Nephron (organoid): ENCODE measurements around the gene EGLN1.
A peak's percentile ranks its signal among the peaks of the same experiment; 100 is the strongest.

Source experiments
- H3K27ac Mint-ChIP-seq, 3 experiments: 2 replicates each; pipeline ENCODE4 v1.8.0; 2020; ENCODE audit warnings: mixed read lengths in 3 of 3, mild to moderate bottlenecking in 2 of 3, moderate library complexity in 1 of 3
- H3K27me3 Mint-ChIP-seq: 2 replicates; pipeline ENCODE4 v1.8.0; 2021; ENCODE audit warnings: low read depth, mild to moderate bottlenecking, moderate library complexity, mixed read lengths
- H3K36me3 Mint-ChIP-seq: 2 replicates; pipeline ENCODE4 v1.8.0; 2020; ENCODE audit warnings: low read depth, mixed read lengths
- H3K4me1 Mint-ChIP-seq: 2 replicates; pipeline ENCODE4 v1.8.0; 2020; ENCODE audit warnings: mixed read lengths
- H3K4me3 Mint-ChIP-seq, 3 experiments: 2 replicates each; pipeline ENCODE4 v1.8.0; 2020; ENCODE audit warnings: mild to moderate bottlenecking in 3 of 3, mixed read lengths in 3 of 3, moderate library complexity in 2 of 3
- H3K9me3 Mint-ChIP-seq: 2 replicates; pipeline ENCODE4 v1.8.0; 2020; ENCODE audit warnings: mixed read lengths
- CTCF ChIP-seq, 3 experiments: fragments of 200-600 bp; sonication (generic); IDR thresholded peaks; one replicate each; pipeline ENCODE4 v1.5.0; 2021; ENCODE audit warnings: antibody characterized with exemption in 3 of 3; ENCODE audit not compliant: unreplicated experiment in 3 of 3

The EGLN1 gene

GRCh38 chr1:231428377-231428776 is 6.3 kb upstream of the EGLN1 start:
- Mint-ChIP-seq H3K4me1 (peaks cover 6% of the 10 kb centered on the region), H3K9me3 (no peaks in the 10 kb centered on the region), H3K27me3 (no peaks in the 10 kb centered on the region)

GRCh38 chr1:231424950-231425805 is 3.1 kb upstream of the EGLN1 start:
- H3K9me3 Mint-ChIP-seq: no peaks in the 10 kb centered on the region
- no peaks in the 10 kb centered on the region for H3K27me3 Mint-ChIP-seq
- peak overlapping the region; percentile 4 to 44 (median 7) for H3K4me3 Mint-ChIP-seq
- no peak for TF ChIP-seq CTCF (IDR thresholded peaks at IDR 0.05; ENCODE audit: unreplicated experiment in 3 of 3)
- H3K4me1 Mint-ChIP-seq: peaks cover 14% of the 10 kb centered on the region
- H3K36me3 Mint-ChIP-seq: no peaks in the 10 kb centered on the region
- H3K27ac Mint-ChIP-seq: peak overlapping the region; percentile 58 to 86 (median 61)

More at GRCh38 chr1:231428377-231428776, 6.3 kb upstream of the EGLN1 start:
- no peak for TF ChIP-seq CTCF (IDR thresholded peaks at IDR 0.05; ENCODE audit: unreplicated experiment in 3 of 3)
- Mint-ChIP-seq H3K36me3 (no peaks in the 10 kb centered on the region), H3K27ac (no peak overlapping the region), H3K4me3 (no peak overlapping the region)

- H3K4me3 Mint-ChIP-seq: peak overlapping the region; percentile 86 to 94 (median 92)
- TF ChIP-seq CTCF (IDR thresholded peaks at IDR 0.05; ENCODE audit: unreplicated experiment in 3 of 3): no peak
- H3K27ac Mint-ChIP-seq: peak overlapping the region; percentile 77 to 98 (median 95)
- no peaks in the 10 kb centered on the region for H3K9me3 Mint-ChIP-seq
- H3K27me3 Mint-ChIP-seq: no peaks in the 10 kb centered on the region
- H3K36me3 Mint-ChIP-seq: no peaks in the 10 kb centered on the region
- peaks cover 29% of the 10 kb centered on the region for H3K4me1 Mint-ChIP-seq
Observed at GRCh38 chr1:231423648-231424047, 1.6 kb upstream of the EGLN1 start.

- Mint-ChIP-seq H3K4me1 (peaks cover 36% of the 10 kb centered on the region), H3K27ac (peak overlapping the region; percentile 95 to 98 (median 97)), H3K4me3 (peak overlapping the region; percentile 86 to 94 (median 92)), H3K9me3 (no peaks in the 10 kb centered on the region), H3K27me3 (no peaks in the 10 kb centered on the region), H3K36me3 (no peaks in the 10 kb centered on the region)
- no peak for TF ChIP-seq CTCF (IDR thresholded peaks at IDR 0.05; ENCODE audit: unreplicated experiment in 3 of 3)
Observed at GRCh38 chr1:231422798-231423309, 767 bp upstream of the EGLN1 start.

GRCh38 chr1:231421546-231421970 is 529 bp downstream of the EGLN1 start:
- Mint-ChIP-seq H3K36me3 (peaks cover 5% of the 10 kb centered on the region), H3K9me3 (no peaks in the 10 kb centered on the region), H3K27me3 (no peaks in the 10 kb centered on the region), H3K4me3 (peak overlapping the region; percentile 75 to 80 (median 75)), H3K27ac (no peak overlapping the region), H3K4me1 (peaks cover 48% of the 10 kb centered on the region)
- TF ChIP-seq CTCF (IDR thresholded peaks at IDR 0.05; ENCODE audit: unreplicated experiment in 3 of 3): no peak
